Stimulated activated CD8-positive, alpha-beta memory T cell treated with anti-CD3 and anti-CD28 coated beads, Interleukin-12 subunit alpha, Interleukin-12 subunit beta, amount 100 ng/mL, for 4 hours (primary cell): ENCODE data around the gene IL4I1.

Experiments used
- DNase-seq: peaks from one replicate; pipeline ENCODE4 v3.0.0-alpha.2; 2020; ENCODE audit warnings: low read depth

IL4I1 gene

DNA sequence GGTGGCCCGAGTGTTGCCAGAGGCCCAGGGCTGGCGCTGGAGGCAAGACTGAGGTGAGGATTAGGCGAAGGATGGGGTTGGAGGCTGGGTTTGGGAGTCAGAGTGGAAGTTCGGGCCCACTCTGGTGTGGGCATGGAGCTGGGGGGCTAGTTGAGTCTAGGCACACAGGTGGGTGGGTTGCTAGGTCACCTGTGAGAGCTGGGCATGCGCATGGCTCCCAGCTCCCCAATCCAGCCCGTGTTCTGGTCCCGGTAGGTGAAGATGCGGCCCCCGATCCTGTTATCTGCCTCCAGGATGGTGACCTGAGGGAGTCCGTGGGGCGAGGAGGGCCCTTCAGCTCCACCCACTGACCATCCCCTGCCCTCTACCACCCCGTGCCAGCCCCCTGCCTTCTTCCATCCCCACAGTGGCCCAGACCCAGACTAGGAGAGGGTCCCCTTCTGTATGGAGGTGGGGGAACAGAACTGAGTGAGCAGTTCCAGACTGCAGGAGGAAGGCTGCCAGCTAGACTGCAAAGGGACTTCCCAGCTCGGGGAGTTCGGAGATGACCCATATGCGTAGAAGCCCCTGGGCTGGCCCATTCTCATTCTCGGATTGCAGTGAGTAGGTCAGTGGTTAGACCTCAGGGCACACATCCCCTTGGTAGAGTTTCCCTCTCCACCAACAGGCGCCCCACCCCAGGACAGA, 1.7 kb downstream of the IL4I1 start:
- DNase-seq: no peak

DNA sequence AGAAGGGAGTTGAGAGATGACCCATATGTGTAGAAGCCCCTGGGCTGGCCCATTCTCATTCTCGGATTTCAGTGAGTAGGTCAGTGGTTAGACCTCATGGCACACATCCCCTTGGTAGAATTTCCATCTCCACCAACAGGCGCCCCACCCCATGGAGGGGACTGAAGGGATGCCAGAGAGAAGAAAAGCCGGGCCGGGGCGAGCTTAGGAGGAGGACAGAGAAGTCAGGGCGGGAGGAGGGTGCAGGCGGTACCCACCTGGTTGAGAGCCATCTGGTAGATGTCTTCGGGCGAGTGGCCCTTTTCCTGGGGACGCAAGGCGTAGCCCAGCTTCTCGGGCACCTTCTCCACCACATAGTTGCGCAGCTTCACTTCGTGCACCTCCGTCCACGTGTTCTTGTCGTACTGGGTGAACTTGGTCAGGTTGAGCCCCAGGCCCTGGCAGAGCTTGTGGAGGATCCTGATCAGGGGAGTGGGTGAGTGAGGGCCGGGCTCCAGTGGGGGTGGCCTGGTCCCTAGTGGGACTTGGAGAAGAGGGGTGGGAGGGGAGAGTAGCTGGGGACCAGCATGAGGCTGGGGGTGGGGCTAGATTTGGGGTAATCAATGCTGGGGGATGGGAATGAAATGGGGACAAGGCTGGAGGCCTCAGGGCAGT, 2.5 kb downstream of the IL4I1 start:
- DNase-seq: no peak

DNA sequence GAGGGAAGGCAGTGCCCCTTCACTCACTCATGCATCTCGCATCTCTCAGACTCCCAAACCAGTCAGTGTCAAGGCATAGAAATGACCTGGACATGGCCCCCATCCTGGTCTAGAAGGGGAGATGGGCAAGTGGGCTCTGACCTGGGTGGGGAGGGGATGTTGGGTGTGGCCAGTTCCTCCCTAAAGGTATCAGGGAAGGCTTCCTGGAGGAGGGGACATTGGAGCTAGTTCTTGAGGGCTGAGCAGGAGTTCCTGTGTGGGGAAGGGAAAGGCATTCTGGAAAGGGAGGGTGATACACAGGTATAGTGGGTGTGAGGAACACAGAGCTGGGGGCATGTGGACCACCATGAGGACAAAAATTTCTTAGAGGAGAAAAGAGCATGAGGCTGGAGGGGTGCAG, 4.0 kb downstream of the IL4I1 start:
- no peak for DNase-seq

- no peak for DNase-seq
Observed at GRCh38 chr19:49891393-49891792, 5.3 kb downstream of the IL4I1 start.

DNA sequence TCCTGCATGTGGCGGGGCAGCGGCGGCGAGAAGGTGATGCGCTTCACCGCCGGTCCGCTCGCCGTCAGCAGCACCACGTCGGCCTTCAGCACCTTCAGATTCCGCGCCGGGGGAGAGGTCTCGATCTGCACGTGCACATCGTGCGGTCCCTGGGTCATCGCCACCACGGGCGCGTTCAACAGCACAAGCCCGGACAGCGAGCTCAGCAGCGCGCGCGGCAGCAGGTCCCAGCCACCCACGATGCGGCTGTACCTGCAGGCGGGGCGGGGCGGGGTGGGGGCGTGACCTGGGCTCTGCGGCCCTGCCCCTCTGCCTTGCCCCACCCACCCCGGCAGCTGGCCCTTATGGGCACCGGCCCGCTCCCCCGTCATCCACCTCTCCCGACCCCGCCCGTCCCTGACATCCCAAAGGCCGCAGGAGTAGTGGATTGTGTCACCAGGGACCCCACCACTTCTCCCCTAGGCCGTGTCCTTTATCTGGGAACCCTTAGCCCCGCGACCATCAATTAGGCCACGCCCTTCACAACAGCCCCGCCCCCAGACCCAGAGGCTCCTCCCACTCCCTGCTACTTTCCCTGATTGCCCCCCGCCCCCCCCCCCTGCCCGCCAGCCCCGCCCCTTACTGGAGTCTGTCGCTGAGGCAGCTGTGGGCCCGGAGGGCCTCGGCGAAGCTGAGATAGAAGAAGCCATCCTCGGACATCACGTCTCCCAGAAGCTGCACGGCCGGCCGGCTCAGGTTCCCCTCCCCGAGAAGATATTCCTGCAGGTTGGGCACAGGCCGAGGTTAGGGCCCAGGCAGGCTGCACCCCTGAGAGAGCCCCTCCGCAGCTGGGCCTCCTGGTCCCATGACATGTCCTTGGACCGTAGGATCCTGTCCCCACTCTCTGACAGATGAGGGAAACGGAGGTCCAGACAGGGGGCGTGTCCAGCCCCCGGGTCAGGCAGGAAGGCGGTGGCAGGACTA, 6.1 kb downstream of the IL4I1 start:
- DNase-seq: peak; percentile 60

GRCh38 chr19:49889687-49890348, 6.9 kb downstream of the IL4I1 start:
- peak; percentile 48 for DNase-seq

DNA sequence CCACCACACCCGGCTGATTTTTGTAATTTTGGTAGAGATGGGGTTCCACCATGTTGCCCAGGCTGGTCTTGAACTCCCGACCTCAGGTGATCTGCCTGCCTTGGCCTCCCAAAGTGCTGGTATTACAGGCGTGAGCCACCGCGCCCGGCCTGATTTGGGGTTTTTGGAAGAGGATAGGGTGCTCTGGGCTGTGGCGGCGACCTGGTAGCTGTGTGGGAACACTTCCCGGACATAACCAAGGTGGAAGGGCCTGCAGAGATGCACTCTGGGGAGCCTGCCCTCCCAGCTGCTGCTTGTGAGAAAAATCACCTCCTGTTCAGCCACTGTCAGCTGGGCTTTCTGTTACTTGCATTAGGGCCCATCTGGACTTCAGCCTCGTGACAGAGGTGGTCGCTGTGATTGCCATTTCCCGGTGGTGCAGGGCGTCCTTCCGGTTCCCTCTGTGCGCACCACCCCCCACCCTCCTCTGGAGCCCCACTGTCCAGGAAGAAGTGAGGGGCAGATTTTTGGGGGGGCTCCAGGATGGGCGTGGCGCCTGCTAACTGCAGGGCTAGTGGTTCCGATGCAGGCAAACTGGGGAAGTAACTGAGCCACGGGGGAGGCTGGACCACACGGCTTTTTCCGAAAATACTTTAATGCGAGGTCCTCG, 7.5 kb downstream of the IL4I1 start:
- no peak for DNase-seq

DNA sequence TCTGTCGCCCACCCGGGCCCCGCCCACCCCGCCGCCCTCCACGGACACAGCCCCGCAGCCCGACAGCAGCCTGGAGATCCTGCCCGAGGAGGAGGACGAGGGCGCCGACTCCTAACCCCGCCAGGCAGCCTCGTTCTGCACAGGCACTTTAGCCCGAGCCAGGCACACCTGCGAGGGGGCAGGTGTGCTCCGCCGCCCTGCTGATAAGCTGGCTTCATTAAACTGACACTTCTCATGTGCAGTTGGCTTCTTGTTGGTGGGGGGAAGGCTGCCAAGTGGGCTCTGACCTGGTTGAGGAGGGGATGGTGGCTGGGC, 8.2 kb downstream of the IL4I1 start:
- DNase-seq: no peak

GRCh38 chr19:49887665-49888509, 8.8 kb downstream of the IL4I1 start:
- no peak for DNase-seq

- DNase-seq: no peak
Observed at GRCh38 chr19:49887037-49887664, 9.5 kb downstream of the IL4I1 start.

DNA sequence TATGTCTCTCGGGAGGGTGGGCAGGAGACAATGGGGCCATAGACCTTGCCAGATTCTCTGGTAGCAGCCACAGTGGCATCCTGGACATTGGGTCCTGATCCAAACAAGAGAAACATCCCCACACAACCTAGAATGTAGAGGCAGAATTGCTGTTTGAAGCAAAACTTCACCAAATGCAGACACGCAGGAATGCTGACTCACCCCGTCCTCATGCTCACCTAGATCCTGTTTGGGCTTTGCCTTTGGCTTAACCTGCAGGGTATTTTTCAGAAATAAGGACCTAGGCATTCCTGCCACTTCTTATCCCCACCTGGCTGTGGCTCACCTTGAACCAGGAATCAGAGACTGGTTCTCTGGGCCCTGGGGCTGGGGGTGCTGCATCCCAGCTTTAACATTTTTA, 11.9 kb downstream of the IL4I1 start:
- no peak for DNase-seq

GRCh38 chr19:49884109-49884508, 12.6 kb downstream of the IL4I1 start:
- no peak for DNase-seq

DNA sequence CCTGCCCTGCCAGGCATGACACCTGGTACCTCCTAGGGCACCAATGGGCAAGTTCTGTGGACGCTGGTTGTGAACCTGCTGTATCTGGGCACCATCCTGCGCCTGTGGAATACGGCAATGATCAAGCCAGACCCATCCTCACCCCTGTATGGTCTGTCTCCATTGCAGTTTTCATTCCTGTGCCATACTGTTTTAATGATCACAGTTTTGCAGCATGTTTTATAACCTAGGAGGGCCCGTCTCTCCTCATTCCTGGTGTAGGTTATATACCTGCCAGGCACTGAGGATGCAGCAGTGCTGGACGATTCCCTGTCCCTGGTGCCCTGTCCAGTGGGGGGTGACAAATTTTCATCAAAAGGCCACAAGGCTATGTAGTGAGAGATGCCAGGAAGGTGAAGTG, 13.6 kb downstream of the IL4I1 start:
- no peak for DNase-seq

- DNase-seq: no peak
Observed at GRCh38 chr19:49882643-49883042, 14.0 kb downstream of the IL4I1 start.

DNA sequence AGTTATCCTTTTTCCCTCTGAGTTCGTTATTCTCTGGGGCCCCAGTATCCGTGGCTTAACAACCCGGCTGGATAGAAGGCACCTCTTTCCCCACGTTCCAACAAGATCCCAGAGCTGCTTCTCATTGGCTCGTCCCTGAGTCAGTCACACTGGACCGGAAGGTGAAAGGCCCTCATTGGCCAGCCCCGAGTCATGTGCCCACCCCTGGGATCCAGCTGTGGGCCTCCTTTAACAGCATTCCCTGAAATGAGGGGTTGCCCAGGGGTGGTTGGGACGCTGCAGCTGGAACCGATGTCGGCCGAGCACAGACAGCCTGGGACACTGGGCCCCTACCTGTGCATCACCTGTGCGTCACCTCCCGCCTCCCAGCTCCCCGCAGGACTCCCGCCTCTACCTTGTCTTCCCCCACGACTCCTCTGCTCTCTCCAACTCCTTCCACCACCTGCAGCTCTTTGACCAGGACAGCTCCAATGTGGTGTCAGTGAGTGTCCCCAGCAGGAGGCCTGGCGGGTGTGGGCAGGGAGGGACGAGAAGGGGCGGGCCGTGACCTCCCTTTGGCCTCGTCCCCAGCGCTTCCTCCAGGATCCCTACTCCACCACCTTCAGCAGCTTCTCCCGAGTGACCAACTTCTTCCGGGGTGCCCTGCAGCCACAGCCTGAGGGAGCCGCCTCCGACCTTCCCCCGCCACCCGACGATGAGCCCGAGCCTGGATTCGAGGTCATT, 14.9 kb downstream of the IL4I1 start:
- DNase-seq: no peak

DNA sequence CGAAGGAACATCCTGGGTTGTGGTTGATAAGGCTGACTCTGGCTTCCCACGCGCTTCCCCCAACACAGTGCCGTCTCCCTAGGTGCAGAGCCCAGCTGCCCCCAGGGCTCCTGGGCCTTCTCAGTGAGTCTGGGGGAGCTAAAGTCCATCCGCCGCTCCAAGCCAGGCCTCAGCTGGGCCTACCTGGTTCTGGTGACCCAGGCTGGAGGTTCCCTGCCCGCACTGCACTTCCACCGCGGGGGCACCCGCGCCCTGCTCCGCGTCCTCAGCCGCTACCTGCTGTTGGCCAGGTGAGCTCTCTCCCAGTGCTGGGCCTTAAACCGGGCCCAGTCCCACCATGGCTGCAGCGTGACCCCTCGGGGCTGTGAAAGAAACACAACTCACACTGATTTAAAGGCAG, 15.5 kb downstream of the IL4I1 start:
- DNase-seq: no peak

GRCh38 chr19:49880162-49880869, 16.4 kb downstream of the IL4I1 start:
- DNase-seq: no peak

DNA sequence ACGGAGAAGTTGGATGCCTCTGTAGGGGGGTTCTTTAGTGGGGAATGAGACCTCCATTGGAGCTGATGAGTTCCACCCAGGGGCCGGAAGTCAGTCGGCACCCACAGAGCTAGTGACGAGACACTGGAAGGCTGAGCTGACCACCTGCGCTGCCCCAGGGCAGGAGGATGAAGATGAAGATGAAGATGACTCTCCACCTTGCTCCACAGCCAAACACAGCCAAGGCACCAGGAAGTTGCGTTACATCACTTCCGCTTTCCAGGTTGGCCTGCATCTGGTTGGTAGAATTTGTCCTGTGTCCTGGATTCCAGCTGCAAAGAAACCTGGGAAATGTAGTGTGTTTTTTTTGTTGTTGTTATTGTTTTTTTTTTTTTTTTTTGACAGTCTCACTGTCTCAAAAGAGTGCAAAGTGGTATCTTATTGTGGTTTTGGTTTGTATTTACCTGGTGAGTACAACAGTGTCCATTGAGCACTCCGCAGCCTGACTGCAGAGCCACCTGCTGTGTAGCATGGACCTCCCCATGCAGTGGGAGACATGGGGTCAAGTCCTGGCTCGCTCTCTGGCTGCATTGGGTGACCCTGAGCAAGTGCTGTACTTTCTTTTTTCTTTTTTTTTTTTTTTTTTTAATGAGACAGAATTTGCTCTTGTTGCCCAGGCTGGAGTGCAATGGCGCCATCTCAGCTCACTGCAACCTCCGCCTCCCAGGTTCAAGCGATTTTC, 17.3 kb downstream of the IL4I1 start:
- DNase-seq: no peak

GRCh38 chr19:49878744-49879070, 18.0 kb downstream of the IL4I1 start:
- DNase-seq: no peak
